OCI-M2 (cell line): ENCODE data around the gene WDR20.
"Not testable (repeated sequence)": the region's sequence is repeated elsewhere in the genome, so short reads cannot be mapped to it uniquely, and the experiment has no call there.

Experiments used
- DNase-seq: peaks from one replicate; lab custom pipeline; 2025; ENCODE audit not compliant: unreplicated experiment; lab: John Stamatoyannopoulos, UW

Gene WDR20

DNA sequence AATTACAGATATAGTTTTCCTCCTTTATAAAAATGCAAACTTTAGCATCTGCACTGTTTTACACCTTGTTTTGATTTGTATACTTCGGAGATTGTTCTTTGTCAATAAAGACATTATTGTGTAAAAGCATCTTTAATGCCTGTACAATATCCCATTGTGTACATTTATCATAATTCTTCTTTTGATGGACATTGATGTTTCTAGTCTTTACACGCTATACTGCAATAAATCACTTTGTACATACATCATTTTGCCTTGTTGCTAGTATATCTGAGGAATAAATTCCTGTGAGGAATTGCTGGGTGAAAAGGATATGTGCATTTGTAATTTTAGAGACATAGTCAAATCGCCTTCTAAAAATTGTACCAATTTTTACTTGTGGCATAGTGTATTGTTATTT, 30.4 kb downstream of the WDR20 start:
- no peak for DNase-seq

DNA sequence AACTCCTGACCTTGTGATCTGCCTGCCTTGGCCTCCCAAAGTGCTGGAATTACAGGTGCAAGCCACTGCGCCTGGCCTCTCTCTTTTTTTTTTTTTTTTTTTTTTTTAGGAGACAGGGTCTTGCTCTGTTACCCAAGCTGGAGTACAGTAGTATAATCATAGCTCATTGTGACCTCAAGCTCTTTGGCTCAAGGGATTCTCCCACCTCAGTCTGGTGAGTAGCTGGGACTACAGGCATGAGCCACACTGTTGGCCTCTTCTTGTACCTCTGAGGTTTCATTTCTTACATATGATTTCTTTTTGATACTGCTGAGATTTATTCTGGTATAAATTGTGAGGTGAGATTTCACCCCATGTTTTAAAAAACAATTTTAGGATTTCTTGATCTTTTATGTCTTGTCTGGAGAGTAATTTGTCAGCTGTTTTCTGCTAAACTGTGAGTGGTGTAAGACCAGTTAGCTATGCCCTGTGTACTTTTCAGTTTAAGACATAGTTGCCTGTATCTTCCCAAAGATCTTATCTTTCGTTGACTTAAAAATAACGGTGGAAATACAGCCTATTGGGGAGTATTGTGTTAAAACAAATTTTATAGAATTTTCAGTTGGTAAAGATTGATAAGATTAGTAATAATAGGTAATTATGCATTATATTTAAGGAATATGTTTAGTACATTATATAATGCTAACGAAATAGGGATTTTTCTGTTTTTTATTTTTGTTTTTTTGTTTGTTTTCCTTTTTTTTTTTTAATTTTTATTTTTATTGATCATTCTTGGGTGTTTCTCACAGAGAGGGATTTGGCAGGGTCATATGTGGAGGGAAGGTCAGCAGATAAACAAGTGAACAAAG, 31.7 kb downstream of the WDR20 start:
- no peak for DNase-seq

DNA sequence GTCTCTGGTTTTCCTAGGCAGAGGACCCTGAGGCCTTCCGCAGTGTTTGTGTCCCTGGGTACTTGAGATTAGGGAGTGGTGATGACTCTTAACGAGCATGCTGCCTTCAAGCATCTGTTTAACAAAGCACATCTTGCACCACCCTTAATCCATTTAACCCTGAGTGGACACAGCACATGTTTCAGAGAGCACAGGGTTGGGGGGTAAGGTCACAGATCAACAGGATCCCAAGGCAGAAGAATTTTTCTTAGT, 32.2 kb downstream of the WDR20 start:
- not testable (repeated sequence) for DNase-seq

DNA sequence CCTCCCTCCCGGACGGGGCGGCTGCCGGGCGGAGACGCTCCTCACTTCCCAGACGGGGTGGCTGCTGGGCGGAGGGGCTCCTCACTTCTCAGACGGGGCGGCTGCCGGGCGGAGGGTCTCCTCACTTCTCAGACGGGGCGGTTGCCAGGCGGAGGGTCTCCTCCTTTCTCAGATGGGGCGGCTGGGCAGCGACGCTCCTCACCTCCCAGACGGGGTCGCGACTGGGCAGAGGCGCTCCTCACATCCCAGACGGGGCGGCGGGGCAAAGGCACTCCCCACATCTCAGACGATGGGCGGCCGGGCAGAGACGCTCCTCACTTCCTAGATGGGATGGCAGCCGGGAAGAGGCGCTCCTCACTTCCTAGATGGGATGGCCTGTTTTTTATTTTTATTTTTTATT, 33.0 kb downstream of the WDR20 start:
- not testable (repeated sequence) for DNase-seq

DNA sequence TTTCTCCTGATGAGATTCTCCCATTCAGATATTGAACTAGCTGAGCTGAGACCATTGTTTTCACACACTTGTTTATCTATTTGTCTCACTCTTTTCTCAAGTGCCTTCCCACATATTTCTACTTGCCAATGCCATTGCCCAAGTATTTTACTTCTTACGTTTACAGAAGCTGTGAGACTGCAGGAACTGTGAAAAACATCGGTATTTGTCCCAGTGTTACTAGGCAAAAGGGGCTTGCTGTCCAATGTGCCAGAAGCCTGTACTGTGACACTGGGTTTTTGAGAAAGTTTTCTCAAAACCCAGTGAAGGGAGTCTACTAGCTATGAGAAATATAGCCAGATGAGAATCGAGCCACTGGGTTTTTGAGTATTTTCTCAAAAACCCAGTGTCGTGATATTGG, 37.5 kb downstream of the WDR20 start:
- no peak for DNase-seq

DNA sequence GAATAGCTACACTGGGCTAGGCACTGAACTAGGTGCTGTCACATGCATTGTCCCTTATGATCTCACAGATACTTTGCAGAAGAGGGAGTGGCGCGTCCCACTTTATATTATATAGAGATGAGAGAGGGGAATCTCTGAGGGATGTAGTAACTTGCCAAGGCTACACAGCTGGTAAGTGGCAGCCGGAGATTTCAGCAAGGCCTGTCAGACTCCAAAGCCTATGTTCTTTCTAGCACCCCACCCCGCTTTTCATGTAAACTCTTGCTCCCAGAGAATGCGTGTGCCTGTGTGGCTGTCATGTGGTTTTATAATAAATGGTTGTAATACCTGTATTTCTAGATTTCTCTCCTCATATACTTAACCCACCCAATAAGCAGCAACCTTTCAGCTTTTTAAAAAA, 39.1 kb downstream of the WDR20 start:
- no peak for DNase-seq

DNA sequence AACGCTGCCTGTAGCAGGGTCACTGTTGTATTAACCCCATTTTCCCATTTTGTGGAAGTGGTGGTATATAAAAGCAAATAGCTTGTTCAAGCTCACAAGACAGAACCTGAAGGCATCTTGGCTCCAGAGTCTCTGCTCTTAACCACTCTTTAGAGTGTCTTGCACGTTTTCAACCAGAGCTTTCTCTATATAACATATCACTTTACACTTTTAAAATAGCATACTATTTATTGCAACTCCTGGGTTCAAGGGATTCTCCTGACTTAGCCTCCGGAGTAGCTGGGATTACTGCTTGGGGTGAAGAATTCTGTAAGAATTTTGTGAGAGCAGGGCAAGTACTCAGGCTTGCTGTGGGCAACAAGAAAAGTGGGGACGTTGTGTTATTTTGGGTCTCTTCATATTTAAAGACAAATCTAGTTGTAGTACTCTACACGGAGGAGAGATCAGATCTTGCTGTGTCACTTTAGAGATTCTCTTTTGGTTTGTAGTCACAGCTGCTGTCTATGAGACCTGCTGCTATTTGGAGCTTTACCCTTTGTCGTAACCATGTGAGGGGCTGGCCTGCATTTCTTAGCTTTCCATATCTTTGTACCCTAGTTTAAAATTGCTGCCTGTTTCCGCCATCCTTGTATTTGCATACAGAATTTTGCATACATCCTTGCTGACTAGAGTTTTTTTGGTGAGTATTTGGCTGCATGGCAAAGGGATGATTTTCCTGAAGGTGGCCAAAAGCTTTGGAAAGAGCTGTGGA, 40.7 kb downstream of the WDR20 start:
- DNase-seq = no peak

DNA sequence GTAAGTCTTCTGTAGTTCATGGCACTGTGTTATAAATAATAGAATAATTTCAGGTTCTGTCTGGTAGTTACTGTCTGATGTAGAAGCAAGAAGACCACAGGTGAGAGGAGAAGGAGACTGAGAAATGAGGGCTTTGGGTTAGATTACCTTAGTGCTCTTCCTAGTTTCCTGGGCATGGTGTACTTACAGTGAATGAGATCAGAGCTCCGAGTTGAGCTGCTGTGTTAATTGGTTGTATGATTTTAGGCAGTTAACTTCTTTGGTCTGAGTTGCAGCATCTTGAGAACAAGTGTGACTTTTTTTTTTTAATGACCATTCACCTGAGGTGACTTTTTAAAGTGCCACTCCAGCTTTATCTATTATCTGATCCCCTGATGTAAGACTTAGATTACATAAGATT, 41.5 kb downstream of the WDR20 start:
- DNase-seq = no peak

DNA sequence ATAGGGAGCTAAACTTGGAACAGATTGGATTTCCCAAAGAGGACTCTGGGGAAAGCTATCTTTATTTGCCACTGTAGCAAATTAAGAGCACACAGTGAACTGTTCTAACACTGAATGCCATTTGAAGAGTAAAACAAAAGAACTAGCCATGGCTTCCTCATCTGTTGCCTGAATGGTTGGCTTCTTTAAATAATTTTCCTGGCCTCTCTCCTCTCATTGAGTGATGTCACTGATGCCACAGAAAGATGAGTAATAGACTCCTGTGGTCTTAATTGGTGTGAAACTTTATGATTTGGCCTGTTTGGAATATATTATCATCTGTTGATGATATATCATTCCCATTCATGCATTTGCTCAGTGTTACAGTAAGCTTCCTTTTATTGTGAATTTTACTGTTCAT, 42.5 kb downstream of the WDR20 start:
- no peak for DNase-seq

DNA sequence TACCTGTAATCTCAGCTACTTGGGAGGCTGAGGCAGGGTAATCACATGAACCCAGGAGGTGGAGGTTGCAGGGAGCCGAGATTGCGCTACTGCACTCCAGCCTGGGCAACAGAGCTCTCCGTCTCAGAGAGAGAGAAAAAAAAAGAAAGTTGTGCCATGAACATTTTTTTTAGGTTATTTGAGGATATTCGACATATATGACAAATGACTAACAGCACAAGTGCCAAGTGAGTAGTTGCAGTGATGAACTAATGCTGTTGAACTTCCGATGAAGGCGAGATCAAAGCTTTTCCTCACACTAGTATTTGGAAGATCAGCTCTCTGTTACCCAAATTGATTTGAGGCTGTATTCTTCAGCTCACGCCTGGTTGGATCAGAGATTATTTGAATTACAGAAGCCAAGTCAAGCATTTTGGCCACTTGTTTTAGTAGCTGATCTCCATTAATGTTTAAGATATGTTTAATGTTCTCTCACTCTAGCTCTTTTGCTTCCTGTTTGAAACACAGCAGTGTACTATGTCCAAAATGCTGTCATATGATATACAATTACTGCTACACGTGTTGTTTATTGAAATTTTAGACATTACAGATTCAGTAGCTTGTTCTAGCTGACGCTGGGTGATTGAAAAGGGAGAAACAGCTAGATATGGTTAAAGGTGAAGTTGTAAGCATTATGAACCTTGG, 43.4 kb downstream of the WDR20 start:
- DNase-seq = no peak

DNA sequence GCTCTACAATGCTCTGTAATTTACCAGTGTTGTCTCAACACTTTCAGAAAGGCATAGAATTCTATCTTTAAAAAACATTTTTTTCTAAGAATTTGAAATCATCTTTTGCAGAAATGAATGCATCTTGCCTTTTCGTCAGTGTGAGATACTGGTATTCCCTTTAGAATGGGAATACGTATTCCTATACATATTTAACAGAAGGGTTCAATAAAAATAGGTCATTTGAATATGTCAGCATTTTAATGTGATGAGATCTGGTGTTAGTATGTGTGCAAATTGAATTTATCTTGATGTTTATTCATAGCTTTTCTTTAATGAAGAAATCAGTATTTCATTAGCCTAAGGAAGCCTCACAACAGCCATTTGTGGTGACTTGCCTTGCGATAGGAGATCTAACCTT, 44.2 kb downstream of the WDR20 start:
- DNase-seq = no peak

DNA sequence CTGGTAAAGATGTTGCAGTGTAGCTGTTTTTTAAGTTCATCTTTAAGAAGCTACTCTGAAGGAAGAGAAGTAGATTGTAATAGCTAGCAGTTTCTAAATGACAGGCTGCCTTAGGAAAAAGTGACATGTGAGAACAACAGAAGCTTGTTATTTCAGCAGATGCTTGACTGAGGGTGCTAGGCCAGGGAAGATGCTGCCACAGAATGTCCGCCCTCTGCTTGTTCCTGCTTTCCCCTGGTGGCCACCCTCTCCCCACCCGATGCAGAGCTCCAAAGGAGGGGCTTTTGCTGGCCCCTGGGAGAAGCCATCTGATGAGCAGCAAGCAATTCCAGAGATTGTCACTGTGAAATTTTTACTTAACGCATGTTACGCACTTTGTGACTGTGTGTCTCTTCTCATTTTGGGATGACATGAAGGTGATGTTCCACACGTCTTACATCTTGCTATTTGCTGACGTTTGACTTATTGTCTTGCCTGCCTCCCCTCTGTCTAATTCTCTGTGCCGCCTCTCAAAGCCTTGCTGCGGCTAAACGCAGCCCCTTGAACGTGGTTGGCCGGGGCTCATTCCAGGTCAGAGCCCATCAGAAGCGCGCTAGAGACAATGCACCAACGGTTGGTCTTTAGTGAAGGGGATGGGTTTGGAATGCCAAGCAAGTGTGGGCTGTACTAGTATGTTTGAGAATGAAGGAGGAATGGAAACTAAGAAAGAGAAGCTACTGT, 44.8 kb downstream of the WDR20 start:
- DNase-seq = no peak

DNA sequence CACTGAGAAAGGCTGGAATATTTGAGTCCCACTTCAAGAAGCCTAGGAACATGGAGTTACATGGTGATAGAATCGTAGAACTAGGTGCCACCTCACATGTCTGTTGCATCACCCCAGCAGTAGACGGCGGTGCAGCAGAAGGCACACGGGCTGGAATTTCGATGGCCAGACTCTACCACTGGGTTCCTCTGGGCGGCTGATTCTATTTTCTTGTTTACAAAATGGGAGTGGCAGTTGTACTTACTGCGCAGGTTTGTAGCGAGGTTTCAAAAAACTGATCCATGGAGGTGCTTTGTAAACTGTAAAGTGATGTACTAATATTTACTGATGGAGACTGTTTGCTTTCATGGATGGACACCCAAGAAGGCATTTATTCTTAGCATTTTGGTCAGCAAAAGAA, 45.7 kb downstream of the WDR20 start:
- no peak for DNase-seq

DNA sequence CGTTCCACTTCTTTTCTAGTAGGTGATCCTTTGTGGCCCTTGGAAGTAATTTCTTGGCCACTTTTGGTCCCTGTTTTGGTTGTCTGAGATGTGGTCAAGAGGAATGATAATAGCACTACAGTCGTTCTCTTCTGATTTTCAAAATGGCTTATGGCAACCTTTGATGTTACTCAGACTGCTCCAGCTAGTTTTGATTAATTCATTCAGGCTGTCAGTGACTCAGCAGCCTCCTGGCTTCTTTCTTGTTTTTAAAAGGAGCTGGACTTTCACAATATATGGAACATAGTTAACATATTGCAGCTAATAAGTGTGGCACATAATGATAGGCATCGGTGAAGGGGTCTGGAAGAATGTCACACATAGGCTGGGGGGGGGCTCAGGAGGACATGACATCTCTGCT, 47.3 kb downstream of the WDR20 start:
- DNase-seq = no peak

DNA sequence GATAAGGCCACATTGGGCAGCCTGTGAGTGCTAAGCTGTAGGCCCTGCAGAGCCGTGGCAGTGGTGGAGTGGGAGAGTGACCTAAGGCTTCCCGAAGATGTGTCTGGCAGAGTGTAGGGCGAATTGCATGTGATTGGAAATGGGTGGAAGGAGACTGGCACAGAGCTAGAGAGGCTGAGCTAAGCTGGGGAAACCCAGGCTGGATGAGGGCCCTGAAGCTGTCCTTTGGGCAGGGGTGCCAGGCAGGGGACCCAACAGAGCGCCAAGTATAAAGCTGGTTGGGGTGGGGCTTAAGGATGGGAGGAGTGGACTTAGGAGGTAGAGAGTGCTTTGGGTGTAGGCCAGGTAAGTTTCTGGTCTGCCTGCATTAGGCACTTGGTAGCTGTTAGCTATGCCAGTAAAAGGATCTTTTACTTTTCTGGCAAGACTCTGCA, 47.9 kb downstream of the WDR20 start:
- DNase-seq = no peak

DNA sequence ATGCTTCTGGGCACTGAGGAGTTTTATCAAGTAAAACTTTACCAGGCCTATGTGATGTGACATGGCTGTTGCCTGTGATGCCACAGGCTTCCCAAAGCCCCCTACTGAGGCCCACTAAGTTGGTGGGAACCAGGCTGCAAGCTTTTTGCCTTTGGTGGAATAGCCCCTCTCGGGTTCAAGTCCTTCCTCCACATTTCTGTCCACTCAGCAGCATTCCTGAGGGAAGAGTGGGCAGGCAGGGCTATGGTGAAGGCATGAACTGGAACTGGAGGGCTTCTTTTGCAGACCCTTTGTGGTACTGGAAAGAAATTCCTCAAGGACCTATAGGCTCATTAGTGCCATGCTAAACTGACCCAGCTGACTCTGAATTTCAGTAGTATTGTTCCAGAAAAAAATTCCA, 48.5 kb downstream of the WDR20 start:
- DNase-seq = no peak

DNA sequence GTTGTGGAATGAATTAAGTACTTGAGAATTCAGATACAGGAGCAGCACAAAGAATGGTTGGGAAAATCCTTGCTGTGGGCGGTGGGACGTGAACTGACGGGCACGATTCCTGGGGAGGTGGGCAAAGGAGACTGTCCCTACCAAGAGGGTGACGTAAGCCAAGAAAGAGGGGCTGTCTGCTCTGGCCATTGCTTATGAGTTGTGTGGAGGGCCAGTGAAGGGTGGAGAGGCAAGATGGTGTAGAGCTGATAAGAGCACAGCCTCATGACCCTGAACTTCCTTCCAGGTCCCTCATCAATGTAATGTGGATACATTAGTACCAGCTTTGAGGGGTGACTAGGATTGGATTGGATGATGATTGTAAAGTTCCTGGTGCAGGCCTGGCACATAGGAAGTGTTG, 50.2 kb downstream of the WDR20 start:
- no peak for DNase-seq

DNA sequence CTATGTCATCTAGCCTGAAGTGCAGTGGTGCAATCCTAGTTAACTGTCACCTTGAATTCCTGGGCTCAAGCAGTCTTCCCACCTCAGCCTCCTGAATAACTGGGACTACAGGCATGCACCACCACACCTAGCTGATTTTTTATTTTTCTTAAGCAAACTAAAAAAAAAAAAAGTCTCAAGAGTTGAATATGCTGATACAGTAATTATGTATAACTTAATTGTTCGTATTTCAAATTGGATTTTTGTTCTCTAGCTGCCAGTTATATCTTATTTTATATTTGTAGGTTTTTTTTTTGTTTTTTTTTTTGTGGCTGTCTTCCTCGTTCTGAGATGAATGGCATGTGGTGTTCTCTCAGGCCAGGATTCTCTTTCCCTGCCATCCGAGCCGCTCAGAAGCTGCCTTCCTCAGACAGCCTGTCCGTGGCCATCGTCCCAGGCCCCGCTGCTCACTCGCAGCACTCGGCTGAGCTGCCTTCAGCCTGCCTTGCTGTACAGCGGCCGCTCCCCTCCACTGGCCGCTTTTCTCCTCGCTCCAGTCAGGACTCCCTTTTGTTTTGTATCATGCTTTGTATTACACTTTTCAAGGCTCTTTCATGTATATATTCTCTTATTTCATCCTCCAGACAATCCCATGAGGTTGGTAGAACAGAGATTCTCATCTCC, 53.3 kb downstream of the WDR20 start:
- no peak for DNase-seq

DNA sequence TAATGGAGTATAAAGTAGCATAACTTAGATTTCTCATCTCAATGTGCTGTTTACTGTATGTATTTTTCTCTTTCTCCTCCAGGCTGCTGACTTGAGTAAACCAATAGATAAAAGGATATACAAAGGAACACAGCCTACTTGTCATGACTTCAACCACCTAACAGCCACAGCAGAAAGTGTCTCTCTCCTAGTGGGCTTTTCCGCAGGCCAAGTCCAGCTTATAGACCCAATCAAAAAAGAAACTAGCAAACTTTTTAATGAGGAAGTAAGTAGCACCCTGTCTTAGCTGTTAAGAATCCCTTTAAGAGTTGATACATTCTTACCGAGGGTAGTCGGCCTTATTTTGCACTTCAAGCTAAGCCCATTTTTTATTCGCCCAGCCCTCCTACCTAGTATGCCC, 55.2 kb downstream of the WDR20 start:
- DNase-seq = no peak

DNA sequence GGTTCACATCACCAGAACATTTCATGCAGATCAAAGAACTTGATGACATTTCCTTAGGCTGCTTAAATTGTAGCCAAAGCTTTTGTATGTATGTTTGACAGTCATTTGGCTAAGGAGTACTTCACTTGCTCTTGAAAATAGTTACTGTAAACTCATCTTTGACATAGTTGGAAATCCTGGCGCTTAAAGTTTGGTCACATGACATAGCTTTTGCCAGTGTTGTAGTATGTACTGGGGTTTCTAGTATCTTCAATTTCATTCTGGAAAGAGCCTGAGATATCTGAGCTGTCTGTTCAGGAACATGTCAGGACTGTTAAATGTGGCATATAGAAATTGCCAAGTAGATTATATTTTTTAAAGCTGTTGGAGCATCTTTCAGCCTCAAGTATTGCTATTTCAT, 55.7 kb downstream of the WDR20 start:
- no peak for DNase-seq
